Vagina (tissue), 2 donors: ENCODE measurements around the gene KLHL5. TPM values are rescaled to one million over a fixed set of nuclear protein-coding genes. Genes with fewer than 3 reads are reported as not detected.

Experiments used
- DNase-seq, 2 donors: peaks; one replicate each; pipeline ENCODE4 v3.0.0-alpha.2; 2017; ENCODE audit errors: extremely low spot score in 2 of 2
- H3K27ac ChIP-seq: fragments of 200-600 bp; sonication (generic); one replicate; pipeline ENCODE4 v1.5.1; 2019
- H3K27me3 ChIP-seq: fragments of 200-600 bp; sonication (generic); one replicate; pipeline ENCODE4 v1.5.1; 2019
- H3K36me3 ChIP-seq, 2 donors: fragments of 200-600 bp; sonication (generic); one replicate each; pipeline ENCODE4 v1.5.1; 2017 to 2019
- H3K4me1 ChIP-seq: fragments of 200-600 bp; sonication (generic); one replicate; pipeline ENCODE4 v1.5.1; 2019
- H3K4me3 ChIP-seq, 2 donors: fragments of 200-600 bp; sonication (generic); 1 replicate in 1 of 2; 2 replicates in 1 of 2; pipeline ENCODE4 v1.5.1; 2016 to 2019
- H3K9me3 ChIP-seq: fragments of 200-600 bp; sonication (generic); one replicate; pipeline ENCODE4 v1.5.1; 2019
- CTCF ChIP-seq, 3 experiments: fragments of 450-650 bp in 2 of 3; fragments of 200-600 bp in 1 of 3; sonication (generic) in 1 of 3; IDR thresholded peaks; one replicate each; pipeline ENCODE4 v1.5.1; 2017 to 2019; ENCODE audit warnings: antibody characterized with exemption in 3 of 3, mild to moderate bottlenecking in 2 of 3, moderate library complexity in 2 of 3
- POLR2A ChIP-seq, 2 donors: fragments of 450-650 bp; IDR thresholded peaks; one replicate each; pipeline ENCODE4 v1.6.1; 2017; ENCODE audit warnings: antibody characterized with exemption in 2 of 2, mild to moderate bottlenecking in 2 of 2, moderate library complexity in 2 of 2
- POLR2AphosphoS5 ChIP-seq, 2 donors: sonication (generic); formaldehyde crosslinking; IDR thresholded peaks; one replicate each; pipeline ENCODE4 v1.9.0; 2017; ENCODE audit warnings: antibody characterized with exemption in 2 of 2, mild to moderate bottlenecking in 2 of 2, low read depth in 1 of 2; ENCODE audit not compliant: insufficient read depth in 1 of 2
- intact Hi-C: fragments of 100-400 bp; cut with DNase I; formaldehyde crosslinking; loops from one replicate; pipeline ENCODE4 v1.15.1; 2023
- total RNA-seq: library from RNA; depleted of rRNA; stranded (reverse); fragments of >200 nt; gene quantifications from one replicate; pipeline ENCODE4 v1.2.3, GENCODE V29; 2016

The KLHL5 gene
- total RNA-seq, 1 donor from 2014 or later: 27.0 TPM

DNA sequence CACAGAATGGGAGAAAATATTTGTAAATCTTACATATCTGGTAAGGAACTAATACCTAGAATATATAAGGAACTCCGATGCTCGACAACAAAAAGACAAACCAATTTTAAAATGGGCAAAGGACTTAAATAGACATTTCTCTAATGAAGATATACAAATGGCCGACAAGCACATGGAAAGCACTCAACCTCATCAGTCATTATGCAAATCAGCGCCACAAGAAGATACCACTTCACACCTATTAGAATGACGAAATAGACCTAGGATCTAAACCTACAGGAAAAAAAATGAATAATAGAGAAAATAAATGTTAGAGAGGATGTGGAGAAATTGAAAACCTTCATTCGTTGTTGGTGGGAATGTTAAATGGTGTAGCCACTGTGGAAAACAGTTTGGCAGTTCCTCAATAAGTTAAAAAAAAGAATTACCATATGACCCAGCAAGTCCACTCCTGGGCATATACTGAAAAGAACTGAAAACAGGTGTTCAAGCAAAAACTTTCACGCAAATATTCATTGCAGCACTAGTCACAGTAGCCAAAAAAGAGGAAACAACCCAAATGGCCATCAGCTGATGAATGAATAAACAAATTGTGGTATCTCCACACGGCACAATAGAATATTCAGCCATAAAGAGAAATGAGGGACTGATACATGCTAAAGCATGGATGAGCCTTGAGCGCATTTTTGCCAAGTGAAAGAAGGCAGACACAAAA lies 63.0 kb downstream of the KLHL5 start:
- no peaks in the 10 kb centered on the region for H3K9me3 ChIP-seq
- no peaks in the 10 kb centered on the region for H3K4me1 ChIP-seq
- intact Hi-C loops: no loop called here
- no peaks in the 10 kb centered on the region for H3K27me3 ChIP-seq
- H3K36me3 ChIP-seq: no peaks in the 10 kb centered on the region
- H3K27ac ChIP-seq: no peak overlapping the region
- no peak overlapping the region for H3K4me3 ChIP-seq
- TF ChIP-seq POLR2AphosphoS5 (IDR thresholded peaks at IDR 0.05; ENCODE audit: insufficient read depth in 1 of 2, low read depth in 1 of 2) (no peak), CTCF (IDR thresholded peaks at IDR 0.05) (no peak), POLR2A (IDR thresholded peaks at IDR 0.05) (no peak)
- no peak for DNase-seq

GRCh38 chr4:39125600-39125985 lies 63.6 kb downstream of the KLHL5 start:
- intact Hi-C loops: no loop called here
- Histone ChIP-seq H3K36me3 (no peaks in the 10 kb centered on the region), H3K4me1 (no peaks in the 10 kb centered on the region), H3K27me3 (no peaks in the 10 kb centered on the region), H3K27ac (no peak overlapping the region), H3K4me3 (no peak overlapping the region), H3K9me3 (no peaks in the 10 kb centered on the region)
- DNase-seq: no peak
- no peak for TF ChIP-seq POLR2A (IDR thresholded peaks at IDR 0.05)
- no peak for TF ChIP-seq POLR2AphosphoS5 (IDR thresholded peaks at IDR 0.05; ENCODE audit: insufficient read depth in 1 of 2, low read depth in 1 of 2)
- TF ChIP-seq CTCF (IDR thresholded peaks at IDR 0.05): no peak

DNA sequence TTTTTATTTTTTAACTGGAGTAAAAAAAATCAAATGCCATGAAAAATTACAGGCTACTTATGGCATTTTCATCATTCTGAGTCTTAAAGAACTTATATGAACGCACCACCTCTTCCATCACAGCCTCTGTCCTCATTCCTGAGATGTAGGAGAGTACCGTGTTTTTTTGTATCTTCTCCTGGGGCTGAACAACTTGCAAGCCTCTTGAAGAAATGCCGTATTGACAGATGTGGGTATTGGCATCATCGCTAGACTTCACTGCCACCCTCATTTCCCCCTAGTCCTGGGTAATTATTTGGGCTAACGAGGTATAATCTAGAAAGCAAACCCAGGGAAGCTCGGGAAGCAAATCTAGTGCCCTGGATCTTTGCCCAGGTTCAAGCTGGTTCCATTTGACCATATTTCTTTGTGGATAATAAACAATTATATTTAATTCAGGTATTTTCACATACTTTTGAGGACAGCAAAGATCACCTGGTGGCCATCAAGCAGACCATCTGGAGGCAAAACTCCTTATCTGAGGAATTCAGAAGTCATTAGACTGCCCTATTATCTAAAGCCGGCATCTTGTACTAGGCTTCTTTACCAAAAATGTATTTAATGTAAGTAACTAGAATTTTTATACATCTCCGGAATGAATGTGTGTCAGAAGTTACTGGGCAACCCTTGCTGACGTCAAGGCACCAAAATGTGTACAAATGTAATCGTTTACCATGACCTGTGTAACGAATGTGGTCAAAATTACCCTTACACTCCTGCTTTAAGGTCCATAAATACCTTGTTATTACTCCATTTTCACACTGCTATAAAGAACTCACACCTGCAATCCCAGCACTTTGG lies 64.4 kb downstream of the KLHL5 start:
- Histone ChIP-seq H3K4me1 (no peaks in the 10 kb centered on the region), H3K4me3 (no peak overlapping the region), H3K27me3 (no peaks in the 10 kb centered on the region), H3K27ac (no peak overlapping the region), H3K36me3 (no peaks in the 10 kb centered on the region), H3K9me3 (no peaks in the 10 kb centered on the region)
- no peak for DNase-seq
- TF ChIP-seq CTCF (IDR thresholded peaks at IDR 0.05) (no peak), POLR2A (IDR thresholded peaks at IDR 0.05) (no peak), POLR2AphosphoS5 (IDR thresholded peaks at IDR 0.05; ENCODE audit: insufficient read depth in 1 of 2, low read depth in 1 of 2) (no peak)
- intact Hi-C loops: no loop called here

GRCh38 chr4:39133623-39134022 lies 71.6 kb downstream of the KLHL5 start:
- H3K4me3 ChIP-seq: no peak overlapping the region
- intact Hi-C loops: no loop called here

More at GRCh38 chr4:39133623-39134022, 71.6 kb downstream of the KLHL5 start:
- no peaks in the 10 kb centered on the region for H3K27me3 ChIP-seq
- TF ChIP-seq CTCF (IDR thresholded peaks at IDR 0.05) (no peak), POLR2AphosphoS5 (IDR thresholded peaks at IDR 0.05; ENCODE audit: insufficient read depth in 1 of 2, low read depth in 1 of 2) (no peak), POLR2A (IDR thresholded peaks at IDR 0.05) (no peak)
- DNase-seq: no peak
- no peaks in the 10 kb centered on the region for H3K9me3 ChIP-seq
- no peak overlapping the region for H3K27ac ChIP-seq
- H3K4me1 ChIP-seq: peaks cover 8% of the 10 kb centered on the region
- no peaks in the 10 kb centered on the region for H3K36me3 ChIP-seq
